Medulla oblongata (tissue), 1 donor: ENCODE measurements around the gene RXRG.
A peak's percentile ranks its signal among the peaks of the same experiment; 100 is the strongest.

Experiments used
- DNase-seq: peaks from one replicate; pipeline ENCODE4 v3.0.0-alpha.2; 2015; ENCODE audit errors: extremely low spot score

RXRG gene

DNA sequence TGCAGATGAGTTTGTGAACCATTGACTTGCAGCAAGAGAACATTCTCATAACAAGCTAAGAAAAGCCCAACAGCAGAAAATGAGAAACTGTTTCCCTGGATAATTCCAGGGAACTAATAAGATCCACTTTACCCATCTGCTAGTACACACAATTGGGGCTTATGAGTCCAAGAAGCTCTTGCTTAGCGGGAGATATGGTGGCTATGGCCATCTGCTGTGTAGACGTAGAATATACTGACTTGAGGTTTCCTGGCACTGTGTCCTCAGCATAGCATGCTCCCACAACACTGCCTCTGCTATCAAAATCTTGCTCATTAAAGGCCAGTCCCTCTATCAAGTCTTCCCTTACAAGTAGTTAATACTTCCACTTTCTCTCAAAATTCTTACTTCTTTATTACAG is 6.8 kb upstream of the RXRG start:
- DNase-seq: no peak

- DNase-seq: no peak
These were observed 4.2 kb upstream of the RXRG start for GRCh38 chr1:165449131-165449530.

DNA sequence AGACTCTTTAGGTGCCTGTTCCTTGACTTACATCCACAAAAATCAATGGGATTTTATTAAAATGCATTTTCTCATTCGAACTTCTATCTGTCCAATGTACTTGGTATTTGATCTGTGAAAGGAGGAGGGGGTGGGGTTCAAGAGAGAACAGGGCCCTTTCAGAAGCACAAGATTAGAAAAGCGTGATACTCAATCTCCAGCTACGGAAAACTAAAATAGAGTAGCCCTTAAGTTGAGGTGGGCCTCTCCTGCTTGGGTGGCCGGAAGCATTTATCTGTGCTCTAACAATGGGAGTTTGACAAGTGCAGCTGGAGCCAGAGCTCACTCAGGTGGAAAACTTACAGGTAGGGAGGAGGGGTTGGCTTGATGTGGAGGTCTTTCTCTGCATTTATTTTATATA is 462 bp upstream of the RXRG start:
- DNase-seq: no peak

DNA sequence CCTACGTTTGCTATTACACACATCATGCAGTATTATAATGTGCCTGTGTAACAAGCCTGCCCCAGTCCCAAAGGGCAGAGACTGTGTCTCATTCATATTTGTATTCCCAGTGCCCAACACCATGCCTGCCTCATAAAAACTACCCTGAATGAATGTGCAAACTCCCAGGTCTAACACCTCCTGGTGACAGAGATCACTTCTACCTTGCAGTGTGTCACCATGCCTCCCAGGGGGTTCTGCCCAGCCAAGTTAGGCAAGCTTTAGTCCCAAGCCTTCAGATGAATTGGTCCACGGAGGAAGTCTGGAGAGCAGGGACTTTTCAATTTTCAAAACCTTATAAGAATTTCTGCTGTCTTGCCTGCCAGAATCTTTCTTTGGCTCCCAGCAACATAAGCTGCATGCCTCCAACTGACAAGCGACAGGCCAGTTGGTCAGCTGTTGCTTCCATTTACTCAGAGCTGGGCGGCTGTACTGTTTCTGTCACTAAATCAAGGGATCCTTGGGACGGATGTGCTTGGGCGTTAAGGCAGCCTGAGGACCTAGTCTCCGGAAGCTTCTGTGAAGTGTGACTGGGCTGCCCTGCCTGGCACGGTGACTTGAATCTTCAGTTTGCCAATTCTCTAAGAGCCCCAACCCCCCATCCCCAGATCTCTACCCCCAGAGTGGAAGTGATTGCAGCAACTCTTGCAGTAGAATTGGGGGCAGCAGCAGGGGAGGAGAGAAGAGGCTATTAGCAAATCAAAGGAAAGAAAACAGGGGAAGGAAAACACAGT is 1.2 kb downstream of the RXRG start:
- DNase-seq: peak; percentile 74

GRCh38 chr1:165442653-165443052 is 2.3 kb downstream of the RXRG start:
- DNase-seq: no peak

DNA sequence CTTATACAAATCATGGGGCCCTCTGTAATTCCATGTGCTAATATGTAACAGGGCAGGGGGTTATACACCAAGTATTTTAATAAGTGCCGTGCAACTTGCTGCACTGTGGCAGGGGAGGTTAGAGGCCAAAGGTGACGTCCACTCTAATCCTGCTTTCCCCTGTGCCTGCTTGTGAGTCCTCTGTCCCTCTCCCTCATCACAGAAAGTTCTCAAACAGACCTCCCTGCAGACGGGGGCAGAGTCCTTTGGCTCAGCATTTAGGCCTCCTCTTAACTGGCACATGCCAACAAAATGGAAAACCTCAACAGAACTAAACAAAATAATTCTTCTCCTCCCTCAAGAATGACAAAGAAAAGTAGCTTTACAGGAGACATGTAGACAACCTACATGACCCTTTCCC is 2.9 kb downstream of the RXRG start:
- no peak for DNase-seq

- DNase-seq: no peak
These were observed 3.6 kb downstream of the RXRG start for GRCh38 chr1:165441166-165441880.

DNA sequence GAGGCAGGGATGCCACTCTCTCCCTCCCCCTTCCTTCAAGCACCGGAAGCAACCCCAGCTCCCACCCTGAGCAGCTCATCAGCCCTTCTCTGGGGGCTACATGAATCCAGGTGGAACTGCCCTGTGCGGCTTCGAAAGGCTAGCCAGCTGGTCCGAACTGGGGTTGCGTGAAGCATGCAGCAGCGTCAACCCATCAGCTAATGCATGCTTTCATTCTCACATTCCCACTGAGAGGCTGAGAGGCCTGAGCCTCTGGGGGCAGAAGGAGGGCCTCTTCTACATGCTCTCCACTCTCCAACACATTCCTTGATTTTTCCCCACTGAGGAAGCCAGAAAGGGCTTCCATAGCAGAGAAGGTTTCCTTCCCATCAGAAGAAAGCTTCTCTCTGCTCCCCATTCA is 5.6 kb downstream of the RXRG start:
- DNase-seq: no peak

GRCh38 chr1:165436994-165437393 is 7.9 kb downstream of the RXRG start:
- DNase-seq: no peak

DNA sequence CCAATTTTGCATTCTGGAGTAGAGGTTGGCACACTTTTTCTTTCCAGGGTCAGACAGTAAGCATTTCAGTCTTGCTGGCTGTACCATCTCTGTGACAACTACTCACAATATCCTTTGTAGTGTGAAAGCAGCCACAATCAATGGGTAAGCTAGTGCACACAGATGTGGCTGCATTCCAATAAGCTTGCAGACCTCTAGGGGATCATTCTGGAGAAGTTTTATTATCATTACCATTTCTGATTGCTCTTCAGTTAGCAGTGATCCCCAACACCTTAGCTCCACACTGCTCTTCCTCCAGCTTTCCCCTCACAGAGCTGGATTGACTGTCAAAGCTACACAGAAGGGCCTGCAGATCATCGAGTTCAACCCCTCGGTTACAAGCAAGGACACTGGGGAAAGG is 9.1 kb downstream of the RXRG start:
- no peak for DNase-seq

DNA sequence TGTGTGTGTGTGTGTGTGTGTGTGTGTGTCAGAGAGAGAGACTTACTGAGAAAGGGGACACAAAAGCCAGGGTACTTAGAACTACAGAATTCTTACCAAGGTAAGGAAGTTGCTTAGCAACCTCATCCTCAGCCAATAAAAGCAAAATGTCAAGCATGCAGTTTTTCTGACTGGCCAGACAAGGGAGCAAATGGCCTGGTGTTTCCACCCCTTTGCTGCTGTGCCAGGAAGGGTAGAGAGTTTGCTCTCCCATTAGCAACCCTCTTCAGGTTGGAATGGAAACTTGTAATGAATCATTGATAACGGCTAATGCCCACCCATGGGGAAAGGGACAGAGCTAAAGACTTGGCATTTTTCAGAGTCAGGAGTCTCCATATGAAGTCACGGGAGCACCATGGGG is 10.6 kb downstream of the RXRG start:
- peak; percentile 45 for DNase-seq

DNA sequence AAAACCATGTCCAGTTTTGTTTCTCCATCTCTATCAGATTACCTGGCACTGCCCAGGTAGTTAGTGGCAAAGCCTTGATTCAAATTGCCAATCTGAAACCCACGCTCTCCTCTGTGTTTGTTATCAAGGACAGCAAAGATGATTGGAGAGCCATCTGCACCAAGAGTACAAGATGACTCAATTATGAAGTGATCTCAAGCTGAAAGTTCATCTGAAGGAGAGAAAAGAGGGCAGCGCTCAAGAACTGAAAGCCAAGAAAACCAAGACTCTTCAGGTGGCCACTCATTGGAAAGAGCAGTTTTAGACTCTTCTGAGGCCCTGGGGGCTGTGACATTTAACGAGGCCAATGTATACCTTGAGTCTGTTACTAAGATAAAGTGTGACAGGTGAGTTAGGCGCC is 13.8 kb downstream of the RXRG start:
- DNase-seq: no peak

DNA sequence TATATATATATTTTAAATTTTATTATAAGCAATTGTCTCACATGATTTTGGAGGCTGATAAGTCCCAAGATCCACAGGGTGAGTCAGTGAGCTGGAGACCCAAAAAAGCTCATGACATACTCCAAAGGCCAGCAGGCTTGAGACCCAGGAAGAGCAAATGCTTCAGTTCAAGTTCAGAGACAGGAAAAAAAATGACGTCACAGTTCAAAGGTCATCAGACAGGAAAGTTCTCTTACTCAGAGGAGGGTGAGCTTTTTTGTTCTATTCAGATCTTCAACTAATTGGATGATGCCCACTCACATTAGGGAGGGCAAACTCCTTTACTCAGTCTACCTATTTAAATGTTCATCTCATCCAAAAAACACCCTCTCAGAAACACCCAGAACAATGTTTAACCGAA is 18.2 kb downstream of the RXRG start:
- no peak for DNase-seq

DNA sequence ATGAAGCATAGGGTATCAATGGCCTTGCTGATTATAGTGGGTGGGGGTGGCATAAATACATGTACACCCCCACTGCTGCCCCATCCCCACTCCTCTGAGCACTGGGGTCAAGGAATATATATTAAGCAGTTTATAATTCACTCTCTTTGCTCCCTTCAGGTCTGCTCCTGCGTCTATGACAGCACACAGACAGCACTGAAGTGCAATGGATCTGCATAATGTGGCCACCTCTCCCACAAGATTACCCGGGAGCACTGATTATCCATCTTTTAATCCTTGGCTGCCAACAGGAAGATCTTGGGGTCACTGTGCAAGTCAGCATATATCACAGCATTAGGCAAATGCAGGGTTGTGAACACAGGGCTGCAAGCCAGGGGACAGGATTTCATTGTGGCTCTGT is 19.3 kb downstream of the RXRG start:
- no peak for DNase-seq

DNA sequence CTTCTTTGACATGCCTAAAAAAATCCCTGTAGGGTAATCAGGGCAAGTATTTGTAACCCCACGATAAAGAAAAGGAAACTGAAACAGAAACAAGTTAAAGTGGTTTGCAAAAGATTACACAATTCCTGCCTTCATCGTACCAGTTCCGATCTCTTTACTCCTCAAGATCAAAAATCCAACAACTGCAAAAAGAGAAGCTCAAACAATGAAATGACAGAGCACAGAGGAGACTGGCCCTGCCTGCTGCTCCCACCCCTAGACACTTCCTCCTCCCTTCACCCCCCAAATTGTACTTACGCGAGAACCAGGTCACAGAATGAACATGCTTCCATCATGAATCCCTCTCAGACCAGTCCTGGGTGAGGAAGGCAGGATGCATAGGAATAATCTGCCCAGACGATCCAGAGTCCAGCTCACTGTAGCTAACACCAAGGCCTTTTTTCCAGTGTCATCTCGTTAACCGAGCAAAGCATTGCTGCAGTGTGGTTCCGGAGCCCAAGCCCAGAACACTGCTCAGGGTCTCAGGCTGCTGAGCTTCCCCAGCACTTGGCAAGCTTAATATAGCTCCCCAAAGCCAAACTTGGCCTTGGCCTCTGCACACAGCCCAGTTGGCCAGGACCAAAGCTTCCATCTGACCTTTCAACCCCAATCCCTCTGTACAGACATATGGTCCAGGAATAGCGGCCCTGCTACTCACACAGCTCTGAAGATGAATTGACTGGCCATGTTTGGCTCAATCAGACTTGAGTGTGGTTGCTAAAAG is 20.3 kb downstream of the RXRG start:
- DNase-seq: peak; percentile 51

GRCh38 chr1:165423136-165423535 is 21.8 kb downstream of the RXRG start:
- DNase-seq: no peak

DNA sequence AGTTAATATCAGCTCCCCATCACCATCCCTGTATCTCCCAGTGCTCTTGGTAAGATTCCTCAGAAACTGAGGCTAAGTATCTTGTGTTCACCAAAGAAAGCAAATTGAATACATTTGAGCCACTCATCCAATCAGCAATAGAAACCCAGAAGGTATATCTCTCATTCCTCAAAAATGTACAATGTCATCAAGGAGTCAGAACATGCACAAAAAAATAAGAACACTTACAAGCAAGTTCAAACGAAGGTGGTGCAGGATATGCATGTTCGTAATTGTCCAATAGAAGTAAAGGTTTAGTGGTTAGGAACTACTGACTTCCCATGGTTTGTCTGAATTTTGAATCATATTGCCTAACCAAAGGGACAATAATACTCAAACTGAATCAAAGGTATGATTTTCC is 24.3 kb downstream of the RXRG start:
- DNase-seq: no peak

DNA sequence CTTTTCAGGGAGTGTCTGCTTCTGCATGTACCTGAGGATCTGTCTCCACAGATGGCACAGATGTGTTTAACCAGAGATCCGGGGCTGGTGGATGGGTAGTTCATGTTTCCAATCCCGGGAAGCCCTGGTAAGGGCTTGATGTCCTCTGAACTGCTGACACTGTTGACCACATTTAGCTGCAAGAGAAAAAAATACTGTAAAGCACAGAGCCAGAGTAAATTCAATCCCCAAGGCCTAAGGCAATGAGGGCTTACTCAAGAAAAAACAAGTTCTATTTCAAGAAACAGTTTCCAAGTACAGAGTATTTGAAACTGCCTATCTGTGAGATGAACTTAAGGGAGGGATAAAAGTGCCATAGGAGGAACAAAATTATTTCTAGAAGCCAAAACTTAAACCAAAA is 25.1 kb downstream of the RXRG start:
- no peak for DNase-seq

DNA sequence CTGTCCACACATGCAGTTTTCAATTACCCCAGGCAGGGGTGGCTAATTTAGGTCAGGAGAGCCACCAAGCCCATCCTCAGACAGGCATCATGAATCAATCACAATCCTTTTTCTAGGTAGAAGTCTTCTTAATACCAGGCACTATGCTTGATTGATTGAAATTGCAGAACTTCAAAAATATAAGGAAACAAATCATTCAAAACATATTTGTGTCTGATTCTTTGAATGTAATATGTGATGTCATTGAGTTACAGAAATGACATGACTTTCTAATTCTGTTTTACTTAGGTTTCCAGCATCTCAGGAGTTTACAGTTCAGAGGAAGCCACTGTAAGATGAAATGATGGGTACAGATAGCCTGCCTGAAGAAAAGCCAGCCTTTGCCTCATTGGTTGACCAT is 26.7 kb downstream of the RXRG start:
- DNase-seq: no peak

DNA sequence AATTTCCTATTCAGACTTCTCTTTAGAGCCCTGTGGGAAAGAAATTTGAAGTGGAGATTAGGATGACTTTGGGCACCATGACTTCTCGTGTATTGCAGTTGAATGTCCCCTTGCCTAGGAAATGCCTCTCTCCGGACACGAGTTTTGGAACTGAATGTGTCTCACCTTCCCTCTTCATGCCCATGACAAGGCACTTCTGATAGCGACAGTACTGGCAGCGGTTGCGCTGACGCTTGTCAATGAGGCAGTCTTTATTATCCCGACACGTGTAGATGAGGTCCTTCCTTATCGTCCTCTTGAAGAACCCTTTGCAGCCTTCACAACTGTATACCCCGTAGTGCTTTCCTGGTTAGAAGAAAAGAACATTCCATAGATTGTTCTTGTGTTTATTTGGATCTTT is 28.1 kb downstream of the RXRG start:
- no peak for DNase-seq

- DNase-seq: no peak
These were observed 29.9 kb downstream of the RXRG start for GRCh38 chr1:165415068-165415467.

GRCh38 chr1:165414620-165415019 is 30.3 kb downstream of the RXRG start:
- DNase-seq: no peak

- no peak for DNase-seq
These were observed 33.5 kb downstream of the RXRG start for GRCh38 chr1:165411396-165411795.
